ENCODE data around the gene PDAP1. TPM values are rescaled to one million over a fixed set of nuclear protein-coding genes. Genes with fewer than 3 reads are reported as not detected.

PDAP1 gene
- total and polyA plus RNA-seq, 2 experiments from 2014 or later = 52.6 to 93.9 TPM

DNA sequence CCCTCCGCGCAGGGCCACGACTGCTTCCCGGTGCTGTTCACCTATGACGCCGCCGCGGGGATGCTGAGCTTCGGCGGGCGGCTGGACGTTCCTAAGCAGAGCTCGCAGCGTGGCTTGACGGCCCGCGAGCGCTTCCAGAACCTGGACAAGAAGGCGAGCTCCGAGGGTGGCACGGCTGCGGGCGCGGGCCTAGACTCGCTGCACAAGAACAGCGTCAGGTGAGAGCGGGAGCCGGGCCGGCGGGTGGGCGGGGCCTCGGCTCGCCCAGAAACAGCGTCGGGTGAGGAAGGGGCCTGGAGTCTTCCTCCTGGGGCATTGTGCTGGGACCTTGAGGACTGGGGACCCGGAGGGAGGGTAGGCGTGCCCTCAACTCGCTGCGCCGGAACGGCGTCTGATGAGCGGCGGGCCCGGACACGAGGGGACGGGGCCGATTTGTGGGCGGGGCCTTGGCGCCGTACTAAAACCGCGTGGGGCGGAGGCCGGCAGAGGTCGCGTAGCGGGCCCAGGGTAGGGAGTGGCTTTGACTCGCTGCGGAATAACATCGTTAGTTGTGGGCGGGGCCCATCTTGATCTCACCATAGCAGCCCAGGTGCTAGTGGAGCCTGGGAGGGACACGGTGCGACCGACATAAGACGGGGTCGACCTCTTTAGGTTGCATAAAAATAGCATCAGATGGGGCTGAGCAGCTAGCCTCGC is 15.6 kb downstream of the PDAP1 start:
- Histone ChIP-seq H4K20me1 (ENCODE audit: insufficient read depth, poor library complexity, severe bottlenecking) (no peaks in the 10 kb centered on the region), H3K9me3 (ENCODE audit: low read depth) (no peaks in the 10 kb centered on the region), H3K36me3 (replicated peaks; ENCODE audit: insufficient read depth, low read depth) (no peaks in the 10 kb centered on the region), H3K4me3 (peak overlapping the region; percentile 75), H3K9me2 (replicated peaks; ENCODE audit: insufficient read depth) (no peaks in the 10 kb centered on the region), H3K27ac (peak overlapping the region; percentile 65), H3K27me3 (no peaks in the 10 kb centered on the region), H3K79me2 (no peaks in the 10 kb centered on the region), H2AFZ (peak overlapping the region; percentile 77), H3K4me2 (peak overlapping the region; percentile 90), H3K4me1 (ENCODE audit: insufficient read depth) (peaks cover 14% of the 10 kb centered on the region)
- DNase-seq (ENCODE audit: low spot score) = peak; percentile 89
- whole genome bisulfite sequencing (ENCODE audit: low lambda C conversion rate, missing lambda C conversion rate) = 5% methylated on average over 64 of the region's 68 CpGs
- TF ChIP-seq EZH2 (IDR thresholded peaks at IDR 0.05; ENCODE audit: borderline replicate concordance) (no peak), EZH2phosphoT487 (IDR thresholded peaks at IDR 0.05; ENCODE audit: low read depth, severe bottlenecking, unreplicated experiment) (no peak)
- TF ChIP-seq, protein P1, sequence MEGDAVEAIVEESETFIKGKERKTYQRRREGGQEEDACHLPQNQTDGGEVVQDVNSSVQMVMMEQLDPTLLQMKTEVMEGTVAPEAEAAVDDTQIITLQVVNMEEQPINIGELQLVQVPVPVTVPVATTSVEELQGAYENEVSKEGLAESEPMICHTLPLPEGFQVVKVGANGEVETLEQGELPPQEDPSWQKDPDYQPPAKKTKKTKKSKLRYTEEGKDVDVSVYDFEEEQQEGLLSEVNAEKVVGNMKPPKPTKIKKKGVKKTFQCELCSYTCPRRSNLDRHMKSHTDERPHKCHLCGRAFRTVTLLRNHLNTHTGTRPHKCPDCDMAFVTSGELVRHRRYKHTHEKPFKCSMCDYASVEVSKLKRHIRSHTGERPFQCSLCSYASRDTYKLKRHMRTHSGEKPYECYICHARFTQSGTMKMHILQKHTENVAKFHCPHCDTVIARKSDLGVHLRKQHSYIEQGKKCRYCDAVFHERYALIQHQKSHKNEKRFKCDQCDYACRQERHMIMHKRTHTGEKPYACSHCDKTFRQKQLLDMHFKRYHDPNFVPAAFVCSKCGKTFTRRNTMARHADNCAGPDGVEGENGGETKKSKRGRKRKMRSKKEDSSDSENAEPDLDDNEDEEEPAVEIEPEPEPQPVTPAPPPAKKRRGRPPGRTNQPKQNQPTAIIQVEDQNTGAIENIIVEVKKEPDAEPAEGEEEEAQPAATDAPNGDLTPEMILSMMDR (IDR thresholded peaks at IDR 0.05; ENCODE audit: poor library complexity) = no peak

DNA sequence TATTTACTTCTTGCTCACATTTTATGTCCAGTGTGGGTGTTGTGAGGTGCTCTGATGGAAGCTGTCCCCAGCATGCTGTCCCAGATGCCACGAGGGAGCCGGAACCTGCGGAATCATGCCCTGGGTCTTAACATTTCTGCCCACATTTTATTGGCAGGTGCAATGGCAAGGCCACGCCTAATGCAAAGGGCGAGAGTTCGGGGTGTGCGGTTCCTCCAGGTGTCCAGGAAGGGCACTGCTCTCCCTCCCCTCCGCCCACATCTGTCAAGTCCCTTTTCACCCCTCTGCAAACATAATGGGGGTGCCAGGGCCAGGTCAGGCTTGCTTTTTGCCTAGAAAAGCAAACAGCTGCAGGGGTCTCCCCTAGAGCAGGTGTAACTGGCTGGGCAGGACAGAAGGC is 16.4 kb downstream of the PDAP1 start:
- TF ChIP-seq EZH2phosphoT487 (IDR thresholded peaks at IDR 0.05; ENCODE audit: low read depth, severe bottlenecking, unreplicated experiment) = no peak
- TF ChIP-seq, protein P1 (IDR thresholded peaks at IDR 0.05; ENCODE audit: poor library complexity) = no peak
- Histone ChIP-seq H3K9me3 (ENCODE audit: low read depth) (no peaks in the 10 kb centered on the region), H3K4me1 (ENCODE audit: insufficient read depth) (peaks cover 14% of the 10 kb centered on the region), H3K9me2 (replicated peaks; ENCODE audit: insufficient read depth) (no peaks in the 10 kb centered on the region), H3K79me2 (no peaks in the 10 kb centered on the region), H3K27ac (no peak overlapping the region), H3K4me3 (no peak overlapping the region), H3K27me3 (no peaks in the 10 kb centered on the region), H4K20me1 (ENCODE audit: insufficient read depth, poor library complexity, severe bottlenecking) (no peaks in the 10 kb centered on the region), H3K36me3 (replicated peaks; ENCODE audit: insufficient read depth, low read depth) (no peaks in the 10 kb centered on the region), H2AFZ (no peak overlapping the region), H3K4me2 (peak overlapping the region; percentile 90)
- no peak for DNase-seq (ENCODE audit: low spot score)
- 85% methylated on average over 8 of the region's 8 CpGs for WGBS (ENCODE audit: low lambda C conversion rate, missing lambda C conversion rate)

DNA sequence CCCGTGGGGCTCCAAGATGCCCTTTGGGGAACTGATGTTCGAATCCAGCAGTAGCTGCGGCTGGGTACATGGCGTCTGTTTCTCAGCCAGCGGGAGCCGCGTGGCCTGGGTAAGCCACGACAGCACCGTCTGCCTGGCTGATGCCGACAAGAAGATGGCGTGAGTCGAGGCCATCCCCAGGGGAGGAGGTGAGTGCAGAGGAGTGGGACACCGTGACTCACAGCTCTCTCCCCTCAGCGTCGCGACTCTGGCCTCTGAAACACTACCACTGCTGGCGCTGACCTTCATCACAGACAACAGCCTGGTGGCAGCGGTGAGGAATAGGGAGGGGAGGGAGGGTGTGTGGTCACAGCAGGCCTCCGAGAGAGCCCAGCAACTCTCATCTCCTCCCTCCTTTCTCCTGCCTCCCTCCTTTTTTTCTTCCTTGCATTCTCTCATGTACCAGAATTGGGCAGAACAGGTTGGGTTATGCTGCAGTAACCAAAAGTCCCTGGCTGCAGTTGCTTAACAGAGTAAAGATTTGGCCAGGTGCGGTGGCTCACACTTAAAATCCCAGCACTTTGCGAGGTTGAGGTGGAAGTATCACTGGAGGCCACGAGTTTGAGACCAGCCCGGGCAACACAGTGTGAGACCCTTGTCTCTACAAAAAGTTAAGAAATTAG is 17.3 kb downstream of the PDAP1 start:
- H3K36me3 ChIP-seq (replicated peaks; ENCODE audit: insufficient read depth, low read depth) = no peaks in the 10 kb centered on the region
- H3K27ac ChIP-seq = no peak overlapping the region
- no peaks in the 10 kb centered on the region for H3K27me3 ChIP-seq
- H3K79me2 ChIP-seq = no peaks in the 10 kb centered on the region
- no peaks in the 10 kb centered on the region for H3K9me3 ChIP-seq (ENCODE audit: low read depth)
- no peaks in the 10 kb centered on the region for H3K9me2 ChIP-seq (replicated peaks; ENCODE audit: insufficient read depth)
- WGBS (ENCODE audit: low lambda C conversion rate, missing lambda C conversion rate) = 94% methylated on average over 22 of the region's 23 CpGs
- no peak overlapping the region for H3K4me3 ChIP-seq
- DNase-seq (ENCODE audit: low spot score) = no peak
- H2AFZ ChIP-seq = no peak overlapping the region
- peaks cover 14% of the 10 kb centered on the region for H3K4me1 ChIP-seq (ENCODE audit: insufficient read depth)
- TF ChIP-seq EZH2 (IDR thresholded peaks at IDR 0.05; ENCODE audit: borderline replicate concordance) = no peak
- TF ChIP-seq, protein P1 (IDR thresholded peaks at IDR 0.05; ENCODE audit: poor library complexity) = no peak
- TF ChIP-seq EZH2phosphoT487 (IDR thresholded peaks at IDR 0.05; ENCODE audit: low read depth, severe bottlenecking, unreplicated experiment) = no peak
- H4K20me1 ChIP-seq (ENCODE audit: insufficient read depth, poor library complexity, severe bottlenecking) = no peaks in the 10 kb centered on the region
- H3K4me2 ChIP-seq = no peak overlapping the region

All from hepatocyte (in vitro differentiated cells).